Ovary (tissue), 9 donors: ENCODE results near the gene CALCOCO2. TPM values are rescaled to one million over a fixed set of nuclear protein-coding genes. Genes with fewer than 3 reads are reported as not detected.
"Not testable (repeated sequence)": the region's sequence is repeated elsewhere in the genome, so short reads cannot be mapped to it uniquely, and the experiment has no call there.

Source experiments
- DNase-seq, 5 donors: peaks; one replicate each; pipeline ENCODE4 v3.0.0-alpha.2; 2019 to 2020
- H3K27ac ChIP-seq, 2 donors: fragments of 200-600 bp; one replicate each; pipeline versions ENCODE4 v1.5.1 to v1.8.0; 2019 to 2022
- H3K27me3 ChIP-seq: fragments of 200-600 bp; one replicate; pipeline ENCODE4 v1.8.0; 2022
- H3K36me3 ChIP-seq: fragments of 200-600 bp; sonication (generic); one replicate; pipeline ENCODE4 v1.5.1; 2019
- H3K4me1 ChIP-seq: one replicate; pipeline ENCODE4 v1.8.1; 2013; ENCODE audit warnings: mild to moderate bottlenecking, moderate library complexity; ENCODE audit not compliant: insufficient read depth
- H3K4me3 ChIP-seq: fragments of 200-600 bp; sonication (generic); one replicate; pipeline ENCODE4 v1.5.1; 2017
- H3K9me3 ChIP-seq, 2 donors: fragments of 200-600 bp in 1 of 2; sonication (generic) in 1 of 2; one replicate each; pipeline versions ENCODE4 v1.5.1 to v1.8.1; 2013 to 2019; ENCODE audit warnings: mild to moderate bottlenecking in 1 of 2, moderate library complexity in 1 of 2
- CTCF ChIP-seq, 3 donors: fragments of 450-650 bp in 2 of 3; fragments of 200-600 bp in 1 of 3; IDR thresholded peaks; one replicate each; pipeline versions ENCODE4 v1.5.1 to v1.8.0; 2016 to 2022; ENCODE audit warnings: antibody characterized with exemption in 3 of 3, mild to moderate bottlenecking in 1 of 3
- EP300 ChIP-seq: sonication (generic); formaldehyde crosslinking; IDR thresholded peaks from one replicate; pipeline ENCODE4 v1.6.1; 2017; ENCODE audit warnings: antibody characterized with exemption
- POLR2A ChIP-seq: fragments of 450-650 bp; IDR thresholded peaks from one replicate; pipeline ENCODE4 v1.6.1; 2017; ENCODE audit warnings: antibody characterized with exemption, mild to moderate bottlenecking, moderate library complexity
- WGBS, 3 donors: extraction: QIAGEN DNeasy Blood & Tissue Kit in 1 of 3; methylation state at CpG; one replicate each; pipeline versions ENCODE4 v1.1.5 to v1.1.7; 2013 to 2017; 5-methylcytosine and 5-hydroxymethylcytosine counted together
- intact Hi-C, 4 donors: fragments of 100-400 bp; cut with DNase I; formaldehyde crosslinking; loops; one replicate each; pipeline versions ENCODE4 v1.11.0 to v1.15.1; 2022 to 2023
- polyA plus RNA-seq, 2 donors: library from polyadenylated mRNA; stranded (reverse); fragments of 200-250 nt in 1 of 2; fragments of 350-450 nt in 1 of 2; fragmentation: Illumina TruSeq in 1 of 2; extraction: RNeasy Lipid Tissue Mini Kit (QIAGEN cat#74804) in 1 of 2; gene quantifications; one replicate each; pipeline ENCODE4 v1.2.3, GENCODE V29; 2013 to 2014
- total RNA-seq, 7 donors: library from RNA; depleted of rRNA in 2 of 7; stranded (reverse); fragments of >200 nt in 2 of 7; fragmentation: NEBNext Ultra II Directional in 3 of 7; extraction: Animal tissue kit (Norgen Biotek cat#: 25700) in 3 of 7; gene quantifications; one replicate each; pipeline versions ENCODE4 v1.1.0 to v1.2.4, GENCODE V29; 2016 to 2023
- donor health status: DM: no; HTN: no; CAD: no; lungs with moderate emphysema.
- donor health status: DM: no; HTN: no; CAD: no.
- donor health status: Bipolar disorder and iron deficiency.
- donor health status: DM: yes; HTN: yes; CAD: no.
- donor health status: DM: no; HTN: no; CAD: no.
- donor health status: DM: yes; HTN: yes; CAD: no.

CALCOCO2 gene
- total and polyA plus RNA-seq, 9 donors: 72.1 to 239 (median 159) TPM

DNA sequence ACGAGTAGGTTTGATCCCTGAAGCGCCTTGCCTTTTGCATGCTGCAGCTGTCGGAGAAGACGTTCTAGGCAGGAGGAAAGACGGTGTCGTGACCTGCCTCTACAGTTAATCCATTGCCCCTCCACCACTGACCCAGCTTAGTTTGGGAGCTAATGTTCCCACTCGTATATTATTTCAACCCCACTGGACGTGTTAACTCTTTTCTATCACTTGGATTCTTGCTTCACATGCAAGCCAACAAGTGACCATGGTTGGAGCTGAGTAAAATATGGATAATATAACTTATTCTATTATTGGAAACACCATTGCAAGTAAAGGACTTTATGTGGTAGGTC is 681 bp downstream of the CALCOCO2 start:
- H3K4me1 ChIP-seq: peaks cover 13% of the 10 kb centered on the region
- no peaks in the 10 kb centered on the region for H3K36me3 ChIP-seq
- DNase-seq: no peak
- 1 to 2% (median 1%) methylated on average over 8 of the region's 8 CpGs for WGBS, 3 donors
- no peaks in the 10 kb centered on the region for H3K9me3 ChIP-seq
- peak overlapping the region; percentile 91 for H3K4me3 ChIP-seq
- no peaks in the 10 kb centered on the region for H3K27me3 ChIP-seq
- TF ChIP-seq CTCF (IDR thresholded peaks at IDR 0.05): no peak
- no peak for TF ChIP-seq POLR2A
- no peak for TF ChIP-seq EP300
- intact Hi-C loops: no loop called here
- peak overlapping the region; percentile 82 to 93 for H3K27ac ChIP-seq

- Histone ChIP-seq H3K4me3 (no peak overlapping the region), H3K9me3 (no peaks in the 10 kb centered on the region), H3K27ac (no peak overlapping the region), H3K4me1 (peaks cover 14% of the 10 kb centered on the region), H3K27me3 (no peaks in the 10 kb centered on the region), H3K36me3 (no peaks in the 10 kb centered on the region)
- intact Hi-C loops: no loop called here
- TF ChIP-seq POLR2A: no peak
- TF ChIP-seq CTCF (IDR thresholded peaks at IDR 0.05): no peak
- TF ChIP-seq EP300: no peak
- 69 to 75% (median 71%) methylated on average over 2 of the region's 2 CpGs for WGBS, 3 donors
- DNase-seq: no peak
These were observed 4.1 kb downstream of the CALCOCO2 start for GRCh38 chr17:48834973-48835372.

GRCh38 chr17:48835971-48836370 is 5.1 kb downstream of the CALCOCO2 start:
- TF ChIP-seq EP300 (no peak), POLR2A (no peak), CTCF (IDR thresholded peaks at IDR 0.05) (no peak)
- WGBS, 3 donors: 88 to 95% (median 92%) methylated on average over 2 of the region's 2 CpGs
- Histone ChIP-seq H3K9me3 (no peaks in the 10 kb centered on the region), H3K27me3 (no peaks in the 10 kb centered on the region), H3K4me3 (no peak overlapping the region), H3K36me3 (no peaks in the 10 kb centered on the region), H3K27ac (no peak overlapping the region), H3K4me1 (peaks cover 13% of the 10 kb centered on the region)
- no peak for DNase-seq
- intact Hi-C loops: no loop called here

GRCh38 chr17:48837458-48837857 is 6.6 kb downstream of the CALCOCO2 start:
- H3K27me3 ChIP-seq, H3K36me3 ChIP-seq, H3K27ac ChIP-seq, H3K9me3 ChIP-seq, intact Hi-C loops, H3K4me3 ChIP-seq, DNase-seq: not testable (repeated sequence)
- WGBS, 3 donors: 83 to 97% (median 95%) methylated on average over 4 of the region's 4 CpGs
- peaks cover 12% of the 10 kb centered on the region for H3K4me1 ChIP-seq

GRCh38 chr17:48840441-48840840 is 9.6 kb downstream of the CALCOCO2 start:
- Histone ChIP-seq H3K9me3 (no peaks in the 10 kb centered on the region), H3K27me3 (no peaks in the 10 kb centered on the region), H3K4me1 (peaks cover 11% of the 10 kb centered on the region), H3K36me3 (no peaks in the 10 kb centered on the region), H3K4me3 (no peak overlapping the region), H3K27ac (peak overlapping the region; percentile 70 to 77)
- no peak for DNase-seq
- TF ChIP-seq CTCF (IDR thresholded peaks at IDR 0.05) (no peak), POLR2A (no peak), EP300 (no peak)
- 8 to 11% (median 9%) methylated on average over 3 of the region's 3 CpGs for WGBS, 3 donors
- intact Hi-C loops: no loop called here
